IPS-NIHi7 (cell line): ENCODE data around the gene CHTF18.

Experiments used
- DNase-seq: peaks from one replicate; pipeline ENCODE4 v3.0.0; 2012; ENCODE audit warnings: mixed read lengths; ENCODE audit errors: extremely low spot score

The CHTF18 gene

GRCh38 chr16:793414-793813, 5.0 kb downstream of the CHTF18 start:
- no peak for DNase-seq

- DNase-seq = no peak
Measured at GRCh38 chr16:794091-794822, 5.8 kb downstream of the CHTF18 start.

DNA sequence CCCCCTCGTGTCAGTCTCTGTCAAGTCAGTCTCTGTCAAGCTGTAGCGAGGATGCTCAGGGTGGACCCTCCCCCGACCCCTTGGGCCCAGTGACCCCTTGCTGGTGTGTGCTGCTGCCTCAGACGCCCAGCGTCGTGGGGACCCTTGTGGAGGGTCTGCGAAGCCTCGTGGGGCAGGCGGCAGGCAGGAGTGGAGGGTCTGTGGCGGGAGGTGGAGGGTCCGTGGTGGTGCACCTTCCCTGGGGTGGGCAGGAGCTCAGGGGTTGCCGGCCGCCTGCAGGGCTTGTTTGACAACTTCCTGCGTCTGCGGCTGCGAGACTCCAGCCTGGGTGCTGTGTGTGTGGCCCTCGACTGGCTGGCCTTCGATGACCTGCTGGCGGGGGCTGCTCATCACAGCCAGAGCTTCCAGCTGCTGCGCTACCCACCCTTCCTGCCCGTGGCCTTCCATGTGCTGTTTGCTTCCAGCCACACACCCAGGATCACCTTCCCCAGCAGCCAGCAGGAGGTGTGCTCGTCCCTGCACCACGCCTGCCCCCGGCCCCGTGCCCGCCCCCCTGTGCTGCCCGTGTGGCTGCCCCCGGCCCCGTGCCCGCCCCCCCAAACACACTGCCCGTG, 6.5 kb downstream of the CHTF18 start:
- no peak for DNase-seq

DNA sequence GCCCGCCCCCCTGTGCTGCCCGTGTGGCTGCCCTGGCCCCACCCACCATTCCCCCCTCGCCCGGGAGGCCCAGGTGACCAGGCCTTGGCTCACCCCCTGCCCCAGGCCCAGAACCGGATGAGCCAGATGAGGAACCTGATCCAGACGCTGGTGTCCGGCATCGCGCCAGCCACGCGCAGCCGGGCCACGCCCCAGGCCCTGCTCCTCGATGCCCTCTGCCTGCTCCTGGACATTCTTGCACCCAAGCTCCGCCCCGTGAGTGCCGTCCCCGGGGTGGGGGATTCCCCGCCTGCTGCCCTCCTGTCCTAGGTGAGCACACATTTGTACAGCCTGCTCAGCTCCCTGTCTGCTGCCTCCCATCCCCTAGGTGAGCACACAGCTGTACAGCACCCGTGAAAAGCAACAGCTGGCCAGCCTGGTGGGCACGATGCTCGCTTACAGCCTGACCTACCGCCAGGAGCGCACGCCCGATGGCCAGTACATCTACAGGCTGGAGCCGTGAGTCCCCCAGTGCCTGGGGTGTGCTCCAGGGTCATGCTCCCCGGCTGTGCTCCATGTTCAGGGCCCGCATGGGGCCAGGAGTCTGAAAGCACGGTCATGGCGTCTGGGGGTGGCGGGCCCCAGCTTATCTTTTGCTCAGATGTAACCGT, 7.3 kb downstream of the CHTF18 start:
- no peak for DNase-seq

DNA sequence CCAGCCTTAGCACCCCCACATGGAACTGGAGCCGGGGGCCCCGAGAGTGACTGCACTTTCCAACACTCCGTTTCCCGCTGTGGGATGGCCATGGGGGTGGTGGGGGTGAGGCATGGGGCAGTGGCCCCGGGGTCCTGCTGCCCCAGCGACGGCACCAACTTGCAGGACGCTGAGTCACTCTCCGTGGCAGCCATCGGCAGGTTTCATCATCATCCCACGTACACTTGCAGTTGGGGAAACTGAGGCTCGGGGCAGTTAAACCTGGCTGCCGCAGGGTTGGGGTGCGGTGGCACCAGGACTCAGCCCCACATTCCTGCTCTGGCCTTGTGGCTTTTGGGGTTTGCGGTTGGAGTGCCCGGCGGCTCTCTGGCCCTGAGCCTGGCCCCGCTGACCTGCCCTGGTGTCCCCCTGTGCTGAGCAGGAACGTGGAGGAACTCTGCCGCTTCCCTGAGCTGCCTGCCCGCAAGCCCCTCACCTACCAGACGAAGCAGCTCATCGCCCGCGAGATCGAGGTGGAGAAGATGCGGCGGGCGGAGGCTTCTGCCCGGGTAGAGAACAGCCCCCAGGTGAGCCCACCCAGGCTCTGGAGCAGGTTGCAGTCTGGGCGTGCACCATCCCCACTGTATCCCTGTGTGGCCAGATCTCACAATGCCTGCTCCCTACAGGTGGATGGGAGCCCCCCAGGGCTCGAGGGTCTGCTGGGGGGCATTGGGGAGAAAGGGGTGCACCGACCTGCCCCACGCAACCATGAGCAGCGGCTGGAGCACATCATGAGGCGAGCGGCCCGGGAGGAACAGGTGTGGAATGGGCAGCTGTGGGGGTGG, 8.1 kb downstream of the CHTF18 start:
- DNase-seq = no peak

DNA sequence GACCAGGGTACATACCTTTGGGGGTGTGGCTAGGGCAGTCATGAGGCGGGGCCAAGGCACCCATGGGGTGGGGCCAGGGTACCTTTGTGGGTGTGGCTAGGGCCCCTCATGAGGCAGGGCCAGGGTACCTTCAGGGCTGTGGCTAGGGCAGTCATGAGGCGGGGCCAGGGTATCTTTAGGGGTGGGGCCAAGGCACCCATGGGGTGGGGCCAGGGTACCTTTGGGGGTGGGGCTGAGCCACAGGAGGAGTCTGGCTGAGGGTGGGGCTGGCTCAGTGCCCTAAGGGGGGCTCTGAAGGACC, 8.7 kb downstream of the CHTF18 start:
- DNase-seq = peak; percentile 76

GRCh38 chr16:797686-798085, 9.3 kb downstream of the CHTF18 start:
- DNase-seq = no peak

GRCh38 chr16:798666-799065, 10.2 kb downstream of the CHTF18 start:
- DNase-seq = no peak

DNA sequence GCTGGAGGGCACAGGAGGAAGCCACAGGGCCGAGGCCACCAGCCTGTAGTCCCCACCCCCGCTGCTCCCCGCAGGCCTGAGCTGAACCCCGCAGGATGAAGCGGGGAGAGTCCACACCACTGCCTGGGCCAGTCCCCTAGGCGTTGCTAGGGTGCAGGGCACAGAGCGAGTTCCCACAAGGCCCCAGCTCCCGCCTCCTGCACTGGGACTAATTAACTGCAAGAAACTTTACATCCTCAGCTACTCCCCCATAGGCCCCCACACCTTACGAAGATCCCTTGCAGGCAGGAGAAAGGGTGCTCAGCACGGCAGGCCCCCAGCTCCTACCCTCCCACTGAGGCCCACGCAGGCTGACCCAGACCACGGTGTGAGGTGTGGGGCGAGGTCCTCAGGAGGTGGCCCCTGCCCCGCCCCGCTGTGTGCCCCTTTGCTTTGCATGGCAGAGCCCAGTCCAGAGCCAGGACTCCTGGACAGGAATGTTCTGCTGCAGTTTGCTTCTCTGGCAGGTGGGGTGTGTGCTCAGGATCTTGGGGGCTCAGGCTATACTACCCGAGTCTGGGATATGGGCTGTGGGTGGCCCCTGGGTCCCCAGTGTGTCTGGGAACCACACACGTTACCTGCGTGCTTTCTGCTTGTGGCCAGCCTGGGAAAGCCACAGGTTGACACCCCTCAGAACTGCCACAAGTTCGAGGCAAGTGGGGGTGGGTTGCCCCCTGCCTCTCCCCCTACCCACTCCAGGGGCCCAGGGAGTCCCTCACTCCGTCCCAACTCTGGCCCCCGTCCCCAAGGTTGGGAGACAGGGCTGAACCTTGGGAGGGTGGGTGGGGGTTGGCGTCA, 10.9 kb downstream of the CHTF18 start:
- no peak for DNase-seq

DNA sequence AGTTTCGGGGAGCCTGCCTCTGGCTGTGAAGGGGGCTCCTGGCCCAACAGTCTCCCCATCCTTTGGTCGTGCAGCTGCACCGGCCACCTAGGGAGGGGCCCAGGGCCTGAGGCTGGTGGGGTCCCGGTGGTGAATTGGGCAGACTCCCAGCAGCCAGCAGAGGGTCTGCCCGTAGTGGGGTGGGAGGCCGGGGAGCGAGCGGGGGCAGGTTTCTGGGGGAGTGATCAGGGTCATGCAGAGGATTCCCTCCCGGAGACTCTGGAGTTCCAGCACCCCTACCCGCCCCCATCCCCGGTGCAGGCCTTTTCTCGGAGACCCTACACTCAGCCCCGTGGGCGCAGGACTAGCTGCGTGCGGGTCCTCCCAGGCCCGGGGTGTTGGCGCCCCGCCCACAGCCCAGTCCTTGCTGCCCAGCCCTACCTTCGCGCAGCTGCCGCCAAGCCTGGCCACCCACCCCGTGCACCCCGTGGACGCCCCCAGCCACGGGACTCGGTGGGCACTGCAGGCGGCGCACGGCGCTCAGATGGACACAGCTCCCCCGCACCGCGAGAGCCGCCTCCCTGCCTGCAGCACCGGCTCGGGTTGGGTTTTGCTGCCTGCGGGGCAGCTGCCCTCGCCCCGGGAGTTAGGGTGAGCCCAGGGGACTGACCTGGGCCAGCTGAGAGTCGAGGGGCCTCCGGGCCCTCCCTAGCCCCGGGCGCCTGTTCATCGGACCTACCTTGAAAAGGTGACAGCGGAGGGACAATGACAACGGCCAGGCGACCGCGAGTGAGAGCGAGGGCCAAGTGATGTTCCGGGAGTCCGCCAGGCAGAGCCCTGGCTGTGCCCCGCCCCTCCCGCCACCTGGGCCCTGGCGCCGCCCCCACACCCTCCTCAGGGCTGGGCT, 11.8 kb downstream of the CHTF18 start, which contains the start of gene GNG13:
TSS of gene GNG13 (minus strand) at position 787 of the 886 bp plus-strand sequence. CDS start 1,657 bp downstream, outside the sequence.
- peak; percentile 83 for DNase-seq

DNA sequence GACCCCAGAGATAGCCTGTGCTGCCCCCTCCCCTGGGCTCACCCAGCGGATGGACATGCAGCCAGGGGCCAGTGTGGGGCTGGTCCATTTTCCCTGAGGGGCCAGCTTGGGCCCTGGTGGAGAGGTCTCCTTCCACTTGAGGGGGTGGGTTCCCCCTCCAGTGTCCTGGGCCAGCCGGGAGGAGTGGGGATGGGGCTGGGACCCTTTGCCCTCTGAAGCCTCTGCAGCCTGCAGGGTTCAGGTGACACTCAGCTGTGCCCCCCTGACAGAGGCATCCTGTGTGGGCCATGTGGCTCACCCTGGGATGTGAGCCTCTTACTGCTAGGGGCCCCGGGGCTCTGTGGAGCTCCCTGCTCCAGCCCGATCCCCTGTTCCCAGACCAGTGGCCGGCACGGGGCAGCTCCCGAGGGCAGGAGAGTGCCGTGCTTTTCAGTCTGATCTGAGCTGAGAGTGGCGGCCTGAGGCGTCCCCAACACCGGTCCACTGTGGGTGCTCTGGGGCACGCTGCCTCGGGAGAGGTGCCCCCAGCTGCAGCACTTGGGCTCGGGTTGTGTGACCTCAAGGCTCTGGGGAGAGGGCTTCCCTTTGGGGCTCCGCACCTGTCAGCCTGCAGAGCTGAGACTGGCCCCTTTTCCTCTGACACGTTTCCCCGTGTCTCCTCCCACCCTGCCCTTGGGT, 12.6 kb downstream of the CHTF18 start:
- no peak for DNase-seq

DNA sequence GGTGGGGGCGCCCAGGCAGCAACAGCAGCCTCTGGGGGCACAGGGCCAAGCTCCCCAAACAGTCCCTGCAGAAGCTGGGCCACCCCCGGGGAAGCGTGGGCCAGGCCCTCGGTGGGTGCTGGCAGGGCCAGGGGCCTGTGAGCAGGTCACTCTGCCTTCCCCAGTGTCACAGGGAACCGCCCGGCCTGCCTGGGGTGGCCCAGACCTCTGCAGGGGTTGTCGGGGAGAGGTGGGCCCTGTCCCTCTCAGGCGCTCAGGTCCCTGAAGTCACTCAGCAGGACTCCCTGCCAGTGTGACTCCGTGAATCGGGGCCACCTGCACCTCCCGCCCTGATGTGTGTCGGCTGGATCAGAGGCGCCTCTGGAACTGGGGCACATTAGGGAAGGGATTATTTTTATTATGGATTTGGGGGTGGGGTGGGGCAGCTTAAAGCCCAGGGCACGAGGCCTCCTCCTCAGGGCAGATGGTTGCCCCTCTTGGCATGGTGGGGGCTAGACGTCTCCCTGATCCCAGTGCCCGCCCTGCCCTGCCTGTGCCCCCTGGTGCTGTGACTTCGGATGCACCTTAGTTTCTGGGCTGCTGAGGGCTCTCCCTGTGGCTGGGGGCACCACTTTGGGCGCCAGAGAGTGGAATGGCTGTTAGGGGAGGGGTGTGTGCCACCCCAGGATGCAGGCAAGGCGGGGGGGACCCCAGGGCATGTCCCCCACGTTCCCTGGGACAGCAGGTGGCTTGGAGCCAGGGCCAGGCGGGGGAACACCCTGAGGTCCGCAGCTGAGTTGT, 13.4 kb downstream of the CHTF18 start:
- no peak for DNase-seq

GRCh38 chr16:802461-802860, 14.0 kb downstream of the CHTF18 start:
- no peak for DNase-seq

DNA sequence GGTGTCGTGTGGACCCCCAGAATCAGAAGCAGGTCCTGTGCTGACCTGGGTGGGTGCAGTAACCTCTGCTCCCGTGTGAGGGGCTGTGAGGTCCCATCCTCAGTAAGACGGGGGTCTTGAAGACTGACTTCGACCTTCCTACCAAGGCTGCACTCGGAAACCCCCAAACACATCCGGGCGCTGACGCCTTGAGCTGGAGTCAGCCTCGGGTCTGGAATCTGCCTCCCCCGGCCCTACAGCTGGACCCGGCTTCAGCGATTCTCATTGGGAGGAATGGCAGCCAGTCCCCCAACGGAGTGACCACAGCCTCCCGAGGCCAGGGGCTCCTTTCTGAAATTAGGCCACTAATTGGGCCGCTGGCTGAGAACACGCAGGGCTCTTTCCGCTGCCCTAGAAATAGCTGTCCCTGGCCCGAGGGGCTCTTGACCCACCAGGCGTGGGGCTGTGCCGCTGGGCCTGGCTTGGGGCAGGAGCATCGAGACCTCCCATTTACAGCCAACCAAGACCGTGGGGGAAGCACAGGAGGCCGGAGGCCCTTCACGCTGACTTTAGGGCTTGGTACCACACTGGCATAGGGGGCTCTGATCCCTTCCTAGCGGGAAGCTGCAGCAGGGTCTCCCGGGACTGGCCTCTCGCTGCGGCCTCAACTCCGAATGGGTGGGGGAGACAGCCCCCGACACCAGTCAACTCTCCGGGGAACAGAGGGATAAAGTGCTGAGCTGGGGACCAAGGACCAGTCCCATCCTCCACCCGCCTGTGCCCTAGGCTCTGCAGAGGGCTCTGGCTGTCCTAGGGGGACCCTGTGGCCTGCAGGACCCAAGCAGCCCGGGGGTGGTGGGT, 14.7 kb downstream of the CHTF18 start:
- DNase-seq = no peak

GRCh38 chr16:803754-804080, 15.3 kb downstream of the CHTF18 start:
- DNase-seq = no peak

GRCh38 chr16:804193-805048, 16.0 kb downstream of the CHTF18 start:
- no peak for DNase-seq

- DNase-seq = no peak
Measured at GRCh38 chr16:805474-805873, 17.1 kb downstream of the CHTF18 start.
